Vagina (tissue), 2 donors: ENCODE data around the gene CDK2AP2.

Experiments
- CTCF ChIP-seq, 3 experiments: fragments of 450-650 bp in 2 of 3; fragments of 200-600 bp in 1 of 3; sonication (generic) in 1 of 3; IDR thresholded peaks; one replicate each; pipeline ENCODE4 v1.5.1; 2017 to 2019; ENCODE audit warnings: antibody characterized with exemption in 3 of 3, mild to moderate bottlenecking in 2 of 3, moderate library complexity in 2 of 3
- POLR2A ChIP-seq, 2 donors: fragments of 450-650 bp; IDR thresholded peaks; one replicate each; pipeline ENCODE4 v1.6.1; 2017; ENCODE audit warnings: antibody characterized with exemption in 2 of 2, mild to moderate bottlenecking in 2 of 2, moderate library complexity in 2 of 2

- TF ChIP-seq CTCF (IDR thresholded peaks at IDR 0.05) (no peak), POLR2A (IDR thresholded peaks at IDR 0.05) (no peak)
Observed at GRCh38 chr11:67483831-67484665, 23.9 kb downstream of the CDK2AP2 start.
